ENCODE measurements around the gene PRPF6. TPM values are rescaled to one million over a fixed set of nuclear protein-coding genes. Genes with fewer than 3 reads are reported as not detected.
A peak's percentile ranks its signal among the peaks of the same experiment; 100 is the strongest.

Gene PRPF6
- total and polyA plus RNA-seq, 2 of the 13 experiments (the other 11 are each of a cell fraction or from before 2014, with no cell fraction given), result 63.7 to 101 TPM

DNA sequence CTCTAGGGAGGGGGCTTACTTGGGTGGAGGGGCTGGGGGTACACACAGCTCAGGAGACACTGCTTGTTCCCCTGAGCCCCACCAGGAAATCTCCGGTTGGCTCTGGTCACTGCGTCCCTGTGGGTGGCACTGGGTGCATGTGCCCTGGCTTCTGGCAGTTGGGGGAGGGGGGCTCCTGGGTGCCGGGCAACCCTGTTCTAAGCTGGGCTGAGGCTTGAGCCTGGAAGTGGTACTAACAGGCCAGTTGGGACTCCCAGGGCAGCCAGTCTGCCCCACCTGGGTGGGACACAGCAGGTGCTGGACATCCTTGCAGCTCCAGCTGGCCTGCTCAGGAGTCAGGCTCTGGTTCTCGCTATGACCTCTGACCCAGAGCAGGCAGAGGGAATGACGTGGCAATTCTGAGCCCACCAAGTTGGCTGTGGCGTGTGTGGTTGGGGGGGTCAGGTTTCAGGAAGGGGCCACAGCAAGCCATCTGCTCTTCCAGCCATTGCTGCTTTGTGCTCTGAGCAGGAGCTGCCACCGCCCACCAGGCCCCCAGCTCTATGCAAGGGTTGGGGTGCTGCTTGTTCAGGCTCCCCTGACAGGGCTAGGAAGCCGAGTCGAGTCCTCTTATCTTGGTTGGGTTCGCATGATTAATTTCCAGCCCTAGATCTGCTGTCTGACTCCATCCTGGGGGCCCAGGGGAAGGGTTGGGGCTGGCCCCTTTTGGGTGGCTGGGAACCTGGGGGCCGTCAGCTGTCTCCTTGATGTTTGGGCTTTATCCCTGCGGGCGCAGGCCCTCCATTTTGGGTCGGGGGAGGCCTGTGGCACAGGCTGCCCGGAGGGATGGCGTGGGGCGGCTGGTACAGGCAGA, 55.6 kb downstream of the PRPF6 start (continued):
- TF ChIP-seq LCORL (IDR thresholded peaks at IDR 0.05), result no peak
- TF ChIP-seq LCORL (CRISPR knock-in tag; IDR thresholded peaks at IDR 0.05), result 0 out of 2 replicates have a peak, but pooled peaks have one; percentile 35
- TF ChIP-seq, protein P1, sequence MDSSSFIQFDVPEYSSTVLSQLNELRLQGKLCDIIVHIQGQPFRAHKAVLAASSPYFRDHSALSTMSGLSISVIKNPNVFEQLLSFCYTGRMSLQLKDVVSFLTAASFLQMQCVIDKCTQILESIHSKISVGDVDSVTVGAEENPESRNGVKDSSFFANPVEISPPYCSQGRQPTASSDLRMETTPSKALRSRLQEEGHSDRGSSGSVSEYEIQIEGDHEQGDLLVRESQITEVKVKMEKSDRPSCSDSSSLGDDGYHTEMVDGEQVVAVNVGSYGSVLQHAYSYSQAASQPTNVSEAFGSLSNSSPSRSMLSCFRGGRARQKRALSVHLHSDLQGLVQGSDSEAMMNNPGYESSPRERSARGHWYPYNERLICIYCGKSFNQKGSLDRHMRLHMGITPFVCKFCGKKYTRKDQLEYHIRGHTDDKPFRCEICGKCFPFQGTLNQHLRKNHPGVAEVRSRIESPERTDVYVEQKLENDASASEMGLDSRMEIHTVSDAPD (CRISPR knock-in tag; IDR thresholded peaks at IDR 0.05), result peak; percentile 37; the same call in 1 of the 2 replicates
- TF ChIP-seq RFXAP (CRISPR knock-in tag; IDR thresholded peaks at IDR 0.05; ENCODE audit: borderline replicate concordance), result no peak
- no peak for TF ChIP-seq GABPA (IDR thresholded peaks at IDR 0.05; ENCODE audit: low read depth, low read length)
- TF ChIP-seq GABPA (CRISPR knock-in tag; IDR thresholded peaks at IDR 0.05; ENCODE audit: low read depth), result peak; percentile 39
- TF ChIP-seq, protein P2, sequence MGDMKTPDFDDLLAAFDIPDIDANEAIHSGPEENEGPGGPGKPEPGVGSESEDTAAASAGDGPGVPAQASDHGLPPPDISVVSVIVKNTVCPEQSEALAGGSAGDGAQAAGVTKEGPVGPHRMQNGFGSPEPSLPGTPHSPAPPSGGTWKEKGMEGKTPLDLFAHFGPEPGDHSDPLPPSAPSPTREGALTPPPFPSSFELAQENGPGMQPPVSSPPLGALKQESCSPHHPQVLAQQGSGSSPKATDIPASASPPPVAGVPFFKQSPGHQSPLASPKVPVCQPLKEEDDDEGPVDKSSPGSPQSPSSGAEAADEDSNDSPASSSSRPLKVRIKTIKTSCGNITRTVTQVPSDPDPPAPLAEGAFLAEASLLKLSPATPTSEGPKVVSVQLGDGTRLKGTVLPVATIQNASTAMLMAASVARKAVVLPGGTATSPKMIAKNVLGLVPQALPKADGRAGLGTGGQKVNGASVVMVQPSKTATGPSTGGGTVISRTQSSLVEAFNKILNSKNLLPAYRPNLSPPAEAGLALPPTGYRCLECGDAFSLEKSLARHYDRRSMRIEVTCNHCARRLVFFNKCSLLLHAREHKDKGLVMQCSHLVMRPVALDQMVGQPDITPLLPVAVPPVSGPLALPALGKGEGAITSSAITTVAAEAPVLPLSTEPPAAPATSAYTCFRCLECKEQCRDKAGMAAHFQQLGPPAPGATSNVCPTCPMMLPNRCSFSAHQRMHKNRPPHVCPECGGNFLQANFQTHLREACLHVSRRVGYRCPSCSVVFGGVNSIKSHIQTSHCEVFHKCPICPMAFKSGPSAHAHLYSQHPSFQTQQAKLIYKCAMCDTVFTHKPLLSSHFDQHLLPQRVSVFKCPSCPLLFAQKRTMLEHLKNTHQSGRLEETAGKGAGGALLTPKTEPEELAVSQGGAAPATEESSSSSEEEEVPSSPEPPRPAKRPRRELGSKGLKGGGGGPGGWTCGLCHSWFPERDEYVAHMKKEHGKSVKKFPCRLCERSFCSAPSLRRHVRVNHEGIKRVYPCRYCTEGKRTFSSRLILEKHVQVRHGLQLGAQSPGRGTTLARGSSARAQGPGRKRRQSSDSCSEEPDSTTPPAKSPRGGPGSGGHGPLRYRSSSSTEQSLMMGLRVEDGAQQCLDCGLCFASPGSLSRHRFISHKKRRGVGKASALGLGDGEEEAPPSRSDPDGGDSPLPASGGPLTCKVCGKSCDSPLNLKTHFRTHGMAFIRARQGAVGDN (CRISPR knock-in tag; IDR thresholded peaks at IDR 0.05), result peak; percentile 91
- peak; percentile 38; the same call in 1 of the 2 replicates for TF ChIP-seq KLF11 (CRISPR knock-in tag; IDR thresholded peaks at IDR 0.05)
- no peak for TF ChIP-seq ZNF549 (CRISPR knock-in tag; IDR thresholded peaks at IDR 0.05)
- no peak for TF ChIP-seq NPAS2 (CRISPR knock-in tag; IDR thresholded peaks at IDR 0.05; ENCODE audit: borderline replicate concordance)
- no peak for TF ChIP-seq ZNF577 (CRISPR knock-in tag; IDR thresholded peaks at IDR 0.05; ENCODE audit: borderline replicate concordance, low read depth)
- peak; percentile 30; the same call in 1 of the 2 replicates for TF ChIP-seq ZNF746 (CRISPR knock-in tag; IDR thresholded peaks at IDR 0.05)
- TF ChIP-seq, protein P3, sequence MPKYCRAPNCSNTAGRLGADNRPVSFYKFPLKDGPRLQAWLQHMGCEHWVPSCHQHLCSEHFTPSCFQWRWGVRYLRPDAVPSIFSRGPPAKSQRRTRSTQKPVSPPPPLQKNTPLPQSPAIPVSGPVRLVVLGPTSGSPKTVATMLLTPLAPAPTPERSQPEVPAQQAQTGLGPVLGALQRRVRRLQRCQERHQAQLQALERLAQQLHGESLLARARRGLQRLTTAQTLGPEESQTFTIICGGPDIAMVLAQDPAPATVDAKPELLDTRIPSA (CRISPR knock-in tag; IDR thresholded peaks at IDR 0.05; ENCODE audit: borderline replicate concordance), result 0 out of 2 replicates have a peak, but pooled peaks have one; percentile 49
- TF ChIP-seq ZNF138 (CRISPR knock-in tag; IDR thresholded peaks at IDR 0.05; ENCODE audit: low read depth), result 0 out of 2 replicates have a peak, but pooled peaks have one; percentile 61
- TF ChIP-seq, protein P4, sequence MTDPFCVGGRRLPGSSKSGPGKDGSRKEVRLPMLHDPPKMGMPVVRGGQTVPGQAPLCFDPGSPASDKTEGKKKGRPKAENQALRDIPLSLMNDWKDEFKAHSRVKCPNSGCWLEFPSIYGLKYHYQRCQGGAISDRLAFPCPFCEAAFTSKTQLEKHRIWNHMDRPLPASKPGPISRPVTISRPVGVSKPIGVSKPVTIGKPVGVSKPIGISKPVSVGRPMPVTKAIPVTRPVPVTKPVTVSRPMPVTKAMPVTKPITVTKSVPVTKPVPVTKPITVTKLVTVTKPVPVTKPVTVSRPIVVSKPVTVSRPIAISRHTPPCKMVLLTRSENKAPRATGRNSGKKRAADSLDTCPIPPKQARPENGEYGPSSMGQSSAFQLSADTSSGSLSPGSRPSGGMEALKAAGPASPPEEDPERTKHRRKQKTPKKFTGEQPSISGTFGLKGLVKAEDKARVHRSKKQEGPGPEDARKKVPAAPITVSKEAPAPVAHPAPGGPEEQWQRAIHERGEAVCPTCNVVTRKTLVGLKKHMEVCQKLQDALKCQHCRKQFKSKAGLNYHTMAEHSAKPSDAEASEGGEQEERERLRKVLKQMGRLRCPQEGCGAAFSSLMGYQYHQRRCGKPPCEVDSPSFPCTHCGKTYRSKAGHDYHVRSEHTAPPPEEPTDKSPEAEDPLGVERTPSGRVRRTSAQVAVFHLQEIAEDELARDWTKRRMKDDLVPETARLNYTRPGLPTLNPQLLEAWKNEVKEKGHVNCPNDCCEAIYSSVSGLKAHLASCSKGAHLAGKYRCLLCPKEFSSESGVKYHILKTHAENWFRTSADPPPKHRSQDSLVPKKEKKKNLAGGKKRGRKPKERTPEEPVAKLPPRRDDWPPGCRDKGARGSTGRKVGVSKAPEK (CRISPR knock-in tag; IDR thresholded peaks at IDR 0.05; ENCODE audit: borderline replicate concordance), result no peak
- TF ChIP-seq ZNF749 (CRISPR knock-in tag; IDR thresholded peaks at IDR 0.05; ENCODE audit: borderline replicate concordance), result peak; percentile 42; the same call in 1 of the 2 replicates
- TF ChIP-seq SIX4 (CRISPR knock-in tag; IDR thresholded peaks at IDR 0.05), result peak; percentile 94
- TF ChIP-seq TGIF2 (CRISPR knock-in tag; IDR thresholded peaks at IDR 0.05), result peak; percentile 76
- TF ChIP-seq ZNF841 (CRISPR knock-in tag; IDR thresholded peaks at IDR 0.05; ENCODE audit: borderline replicate concordance), result no peak

All from HepG2 (cell line).